ENCODE measurements around the gene FAM180A. TPM values are rescaled to one million over a fixed set of nuclear protein-coding genes. Genes with fewer than 3 reads are reported as not detected.

The FAM180A gene
- polyA plus RNA-seq, 1 experiment = 5.5 TPM

DNA sequence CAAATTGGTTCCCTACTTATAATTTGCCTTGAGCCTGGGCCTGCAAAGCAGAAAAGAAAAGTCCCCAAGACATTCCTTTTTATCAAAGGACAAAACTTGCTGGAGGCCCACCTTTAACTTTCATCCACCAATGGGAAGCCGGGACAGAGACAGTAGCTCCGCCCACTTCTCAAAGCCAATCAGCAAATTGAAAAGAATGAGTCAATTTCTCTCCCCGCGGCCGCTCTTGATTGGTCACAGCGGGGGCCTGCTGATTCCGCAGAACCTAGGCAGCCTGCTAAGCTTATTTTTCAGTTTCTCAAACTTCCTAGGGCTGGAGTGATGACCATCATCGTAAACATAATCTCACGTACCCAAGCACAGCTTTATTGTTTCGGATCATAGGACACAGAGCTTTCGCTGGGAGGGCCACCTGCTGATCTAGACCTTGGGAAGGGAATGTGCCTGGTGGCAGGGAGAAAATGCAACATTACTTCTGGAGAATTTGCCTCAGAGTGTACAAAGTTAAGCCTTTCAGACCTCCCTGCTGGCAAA is 20.4 kb downstream of the FAM180A start, which contains the start of gene SLC13A4:
TSS of gene SLC13A4 (minus strand) at position 51 of the 534 bp plus-strand sequence. CDS start 690 bp downstream, outside the sequence.
- CTCF ChIA-PET = interaction anchor here (1.2 to 1.9 kb wide), 2 partner anchors 18 to 83 kb away, joined by 4 to 5 read pairs; no protein-coding TSS in a partner anchor
- POLR2A ChIA-PET = no interaction called here

DNA sequence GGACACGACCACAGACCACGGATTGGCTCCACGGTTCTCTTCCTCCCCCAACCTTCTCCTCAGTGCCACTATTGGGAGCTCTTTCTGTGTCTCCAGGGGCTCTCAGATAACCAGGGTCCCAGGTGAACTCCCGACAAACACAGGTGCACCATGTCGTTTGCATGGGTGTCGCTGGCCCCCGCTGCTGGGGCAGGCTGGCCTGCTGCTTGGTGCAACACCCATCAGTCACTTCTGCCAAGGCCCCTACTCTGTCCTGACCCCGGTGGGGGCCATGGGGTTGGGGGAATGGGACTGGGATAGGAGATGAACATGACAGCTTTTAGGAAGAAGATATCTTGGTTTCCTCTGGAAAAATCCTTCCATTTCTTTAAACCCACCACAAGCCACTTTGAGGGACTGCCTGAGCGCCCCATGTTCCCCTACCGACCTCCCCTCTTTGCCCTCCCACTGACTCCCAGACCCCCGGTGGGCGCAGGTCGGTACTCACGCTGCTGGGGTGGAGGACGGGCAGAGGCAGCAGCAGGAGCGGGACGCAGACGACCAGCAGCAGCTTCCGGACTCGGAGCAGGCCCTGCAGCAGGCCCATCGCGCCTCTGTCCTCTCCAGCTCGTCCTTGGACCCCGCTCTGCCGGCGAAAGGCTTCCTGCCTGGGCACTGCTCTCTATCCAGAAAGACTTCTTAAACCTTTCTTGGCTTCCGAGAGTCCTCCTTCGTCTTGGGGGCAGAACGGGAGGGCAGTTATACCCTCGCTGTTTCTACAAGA is 21.5 kb downstream of the FAM180A start:
- Histone ChIP-seq H3K9me3 (ENCODE audit: control insufficient read depth, insufficient read depth, low read length) (no peaks in the 10 kb centered on the region), H3K27ac (ENCODE audit: low read depth, low read length) (no peak overlapping the region), H3K4me3 (ENCODE audit: low read depth, low read length) (no peak overlapping the region), H3K27me3 (ENCODE audit: control insufficient read depth, insufficient read depth, low read length) (no peaks in the 10 kb centered on the region)
- POLR2A ChIA-PET = no interaction called here
- CTCF ChIA-PET = interaction anchor here (0.6 to 1.9 kb wide), 2 partner anchors 17 to 975 kb away, joined by 5 read pairs; no protein-coding TSS in a partner anchor
- no peak for DNase-seq (ENCODE audit: low read depth, low spot score)
- no peak for TF ChIP-seq CTCF (IDR thresholded peaks at IDR 0.05; ENCODE audit: low read depth, low read length)

More for the DNA sequence above, 20.4 kb downstream of the FAM180A start, which contains the start of gene SLC13A4:
- H3K9me3 ChIP-seq (ENCODE audit: control insufficient read depth, insufficient read depth, low read length) = no peaks in the 10 kb centered on the region
- no peak within 1 kb of the TSS for H3K4me3 ChIP-seq (ENCODE audit: low read depth, low read length)
- no peaks in the 10 kb centered on the region for H3K27me3 ChIP-seq (ENCODE audit: control insufficient read depth, insufficient read depth, low read length)
- DNase-seq (ENCODE audit: low read depth, low spot score) = no peak
- H3K27ac ChIP-seq (ENCODE audit: low read depth, low read length) = no peak within 1 kb of the TSS
- TF ChIP-seq CTCF (IDR thresholded peaks at IDR 0.05; ENCODE audit: low read depth, low read length) = no peak

- CTCF ChIA-PET = interaction anchor here (1.3 kb wide), 1 partner anchor 54 kb away, joined by 4 read pairs; no protein-coding TSS in a partner anchor
- H3K4me3 ChIP-seq (ENCODE audit: low read depth, low read length) = no peak overlapping the region
- H3K27ac ChIP-seq (ENCODE audit: low read depth, low read length) = no peak overlapping the region
- no peak for DNase-seq (ENCODE audit: low read depth, low spot score)
- no peaks in the 10 kb centered on the region for H3K9me3 ChIP-seq (ENCODE audit: control insufficient read depth, insufficient read depth, low read length)
- no peak for TF ChIP-seq CTCF (IDR thresholded peaks at IDR 0.05; ENCODE audit: low read depth, low read length)
- POLR2A ChIA-PET = no interaction called here
- no peaks in the 10 kb centered on the region for H3K27me3 ChIP-seq (ENCODE audit: control insufficient read depth, insufficient read depth, low read length)
Measured at GRCh38 chr7:135726276-135726788, 22.3 kb downstream of the FAM180A start.

GRCh38 chr7:135723411-135723810 is 25.2 kb downstream of the FAM180A start:
- no peak for DNase-seq (ENCODE audit: low read depth, low spot score)
- no peak overlapping the region for H3K27ac ChIP-seq (ENCODE audit: low read depth, low read length)
- CTCF ChIA-PET = interaction anchor here (0.7 to 1.4 kb wide), 2 partner anchors 28 to 102 kb away, joined by 3 to 4 read pairs; no protein-coding TSS in a partner anchor
- TF ChIP-seq CTCF (IDR thresholded peaks at IDR 0.05; ENCODE audit: low read depth, low read length) = no peak
- H3K27me3 ChIP-seq (ENCODE audit: control insufficient read depth, insufficient read depth, low read length) = no peaks in the 10 kb centered on the region
- H3K4me3 ChIP-seq (ENCODE audit: low read depth, low read length) = no peak overlapping the region
- no peaks in the 10 kb centered on the region for H3K9me3 ChIP-seq (ENCODE audit: control insufficient read depth, insufficient read depth, low read length)
- POLR2A ChIA-PET = no interaction called here
